K562 (cell line): Measurements from ENCODE around the gene ARHGAP9.

Source experiments
- MAFF ChIP-seq: IDR thresholded peaks from 2 replicates; pipeline ENCODE4 v1.6.1; 2012; ENCODE audit warnings: low read length, improper control_type of control experiment
- MXI1 ChIP-seq: IDR thresholded peaks from 2 replicates; pipeline ENCODE4 v1.6.1; 2011; ENCODE audit warnings: low read depth, mild to moderate bottlenecking, improper control_type of control experiment, low read length
- NCOA2 ChIP-seq, 2 experiments: fragments of 450-650 bp; IDR thresholded peaks; 2 replicates each; pipeline ENCODE4 v1.6.1; 2018; ENCODE audit warnings: mild to moderate bottlenecking in 2 of 2, moderate library complexity in 1 of 2; ENCODE audit not compliant: partially characterized antibody in 2 of 2
- NFRKB ChIP-seq: fragments of 450-650 bp; IDR thresholded peaks from 2 replicates; pipeline ENCODE4 v1.6.1; 2016; ENCODE audit warnings: low read depth
- POLR2A ChIP-seq: fragments of 450-650 bp; conservative IDR thresholded peaks from 2 replicates; pipeline ENCODE4 v1.6.1; 2016
- SNIP1 ChIP-seq: fragments of 450-650 bp; IDR thresholded peaks from 2 replicates; pipeline ENCODE4 v1.7.1; 2017; ENCODE audit warnings: low read depth, mild to moderate bottlenecking
- U2AF2 ChIP-seq: fragments of 200-400 bp; formaldehyde crosslinking; optimal IDR thresholded peaks from 2 replicates; pipeline ENCODE3; 2017; ENCODE audit warnings: low read depth, mild to moderate bottlenecking, low read length
- ZFX ChIP-seq: sonication (generic); formaldehyde crosslinking; IDR thresholded peaks from 2 replicates; pipeline ENCODE4 v1.8.0; 2022; ENCODE audit warnings: mild to moderate bottlenecking, missing genetic modification reagents, moderate library complexity
- TF ChIP-seq, protein P1 (sequence below), 3 experiments: IDR thresholded peaks in 2 of 3; conservative IDR thresholded peaks in 1 of 3; 2 replicates each; pipeline ENCODE4 v1.5.1; 2011 to 2012; ENCODE audit warnings: low read length in 3 of 3, mild to moderate bottlenecking in 3 of 3, control low read depth in 2 of 3, improper control_type of control experiment in 1 of 3, inconsistent platforms in 1 of 3, low read depth in 1 of 3, mixed read lengths in 1 of 3, moderate library complexity in 1 of 3; ENCODE audit not compliant: insufficient read depth in 2 of 3
- TF ChIP-seq, protein P2 (sequence below): sonication (generic); formaldehyde crosslinking; IDR thresholded peaks from 2 replicates; pipeline ENCODE4 v1.4.0; 2020; ENCODE audit warnings: mild to moderate bottlenecking, missing genetic modification reagents

DNA sequence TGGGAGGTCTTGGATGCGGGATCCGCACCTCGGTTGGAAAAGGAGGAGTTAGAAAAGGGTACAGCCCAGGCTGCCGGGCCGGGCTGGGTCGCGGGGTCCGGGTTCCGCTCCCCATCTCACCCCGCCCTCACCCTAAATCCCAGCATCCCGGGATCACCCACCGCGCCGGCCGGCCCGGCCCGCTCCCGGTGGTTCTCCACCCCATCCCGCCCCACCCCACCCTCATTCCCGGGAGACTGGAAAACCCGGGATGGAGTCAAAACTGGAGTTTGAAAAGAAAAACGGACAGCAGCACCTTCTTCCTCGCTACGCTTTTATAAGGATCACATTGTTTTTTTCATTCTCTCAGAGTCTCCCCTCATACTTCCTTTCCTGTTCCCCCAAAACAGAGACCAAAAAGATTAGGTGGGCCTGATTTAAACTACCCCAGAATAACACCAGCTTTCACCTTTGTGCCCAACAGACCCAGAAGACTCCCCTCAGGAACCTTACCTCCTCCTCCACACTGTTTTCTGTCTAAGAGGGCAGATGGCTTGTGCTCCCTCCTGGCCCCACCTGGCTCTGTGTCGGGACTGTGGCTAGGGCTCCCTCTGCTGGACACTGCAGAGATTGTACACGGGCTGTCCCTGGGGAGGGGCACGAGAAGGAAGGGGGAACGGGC is 17.3 kb downstream of the ARHGAP9 start:
- TF ChIP-seq ZFX (CRISPR knock-in tag): no peak
- TF ChIP-seq MXI1: no peak
- TF ChIP-seq NCOA2 (IDR thresholded peaks at IDR 0.05; ENCODE audit: partially characterized antibody in 2 of 2): no peak
- TF ChIP-seq U2AF2: no peak
- TF ChIP-seq, protein P1, sequence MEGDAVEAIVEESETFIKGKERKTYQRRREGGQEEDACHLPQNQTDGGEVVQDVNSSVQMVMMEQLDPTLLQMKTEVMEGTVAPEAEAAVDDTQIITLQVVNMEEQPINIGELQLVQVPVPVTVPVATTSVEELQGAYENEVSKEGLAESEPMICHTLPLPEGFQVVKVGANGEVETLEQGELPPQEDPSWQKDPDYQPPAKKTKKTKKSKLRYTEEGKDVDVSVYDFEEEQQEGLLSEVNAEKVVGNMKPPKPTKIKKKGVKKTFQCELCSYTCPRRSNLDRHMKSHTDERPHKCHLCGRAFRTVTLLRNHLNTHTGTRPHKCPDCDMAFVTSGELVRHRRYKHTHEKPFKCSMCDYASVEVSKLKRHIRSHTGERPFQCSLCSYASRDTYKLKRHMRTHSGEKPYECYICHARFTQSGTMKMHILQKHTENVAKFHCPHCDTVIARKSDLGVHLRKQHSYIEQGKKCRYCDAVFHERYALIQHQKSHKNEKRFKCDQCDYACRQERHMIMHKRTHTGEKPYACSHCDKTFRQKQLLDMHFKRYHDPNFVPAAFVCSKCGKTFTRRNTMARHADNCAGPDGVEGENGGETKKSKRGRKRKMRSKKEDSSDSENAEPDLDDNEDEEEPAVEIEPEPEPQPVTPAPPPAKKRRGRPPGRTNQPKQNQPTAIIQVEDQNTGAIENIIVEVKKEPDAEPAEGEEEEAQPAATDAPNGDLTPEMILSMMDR (IDR thresholded peaks at IDR 0.05 in 2 of 3, conservative IDR thresholded peaks at IDR 0.05 in 1 of 3; ENCODE audit: insufficient read depth in 2 of 3, low read depth in 1 of 3, low read length in 3 of 3): peak; percentile 96 to 98 (median 97)
- TF ChIP-seq, protein P2, sequence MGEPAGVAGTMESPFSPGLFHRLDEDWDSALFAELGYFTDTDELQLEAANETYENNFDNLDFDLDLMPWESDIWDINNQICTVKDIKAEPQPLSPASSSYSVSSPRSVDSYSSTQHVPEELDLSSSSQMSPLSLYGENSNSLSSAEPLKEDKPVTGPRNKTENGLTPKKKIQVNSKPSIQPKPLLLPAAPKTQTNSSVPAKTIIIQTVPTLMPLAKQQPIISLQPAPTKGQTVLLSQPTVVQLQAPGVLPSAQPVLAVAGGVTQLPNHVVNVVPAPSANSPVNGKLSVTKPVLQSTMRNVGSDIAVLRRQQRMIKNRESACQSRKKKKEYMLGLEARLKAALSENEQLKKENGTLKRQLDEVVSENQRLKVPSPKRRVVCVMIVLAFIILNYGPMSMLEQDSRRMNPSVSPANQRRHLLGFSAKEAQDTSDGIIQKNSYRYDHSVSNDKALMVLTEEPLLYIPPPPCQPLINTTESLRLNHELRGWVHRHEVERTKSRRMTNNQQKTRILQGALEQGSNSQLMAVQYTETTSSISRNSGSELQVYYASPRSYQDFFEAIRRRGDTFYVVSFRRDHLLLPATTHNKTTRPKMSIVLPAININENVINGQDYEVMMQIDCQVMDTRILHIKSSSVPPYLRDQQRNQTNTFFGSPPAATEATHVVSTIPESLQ (CRISPR knock-in tag): no peak
- no peak for TF ChIP-seq MAFF
- peak; percentile 80 for TF ChIP-seq SNIP1
- TF ChIP-seq POLR2A: no peak
- TF ChIP-seq NFRKB: peak; percentile 55; the same call in 1 of the 2 replicates
